Activated CD4-positive, alpha-beta T cell treated with anti-CD3 and anti-CD28 coated beads, Interleukin-2, amount 50 U/mL, for 4 hours (primary cell): ENCODE results near the gene CAMSAP1.
"Not testable (repeated sequence)": the region's sequence is repeated elsewhere in the genome, so short reads cannot be mapped to it uniquely, and the experiment has no call there.

ENCODE experiments used
- DNase-seq, 2 experiments: peaks; one replicate each; pipeline ENCODE4 v3.0.0-alpha.2; 2020

The CAMSAP1 gene

DNA sequence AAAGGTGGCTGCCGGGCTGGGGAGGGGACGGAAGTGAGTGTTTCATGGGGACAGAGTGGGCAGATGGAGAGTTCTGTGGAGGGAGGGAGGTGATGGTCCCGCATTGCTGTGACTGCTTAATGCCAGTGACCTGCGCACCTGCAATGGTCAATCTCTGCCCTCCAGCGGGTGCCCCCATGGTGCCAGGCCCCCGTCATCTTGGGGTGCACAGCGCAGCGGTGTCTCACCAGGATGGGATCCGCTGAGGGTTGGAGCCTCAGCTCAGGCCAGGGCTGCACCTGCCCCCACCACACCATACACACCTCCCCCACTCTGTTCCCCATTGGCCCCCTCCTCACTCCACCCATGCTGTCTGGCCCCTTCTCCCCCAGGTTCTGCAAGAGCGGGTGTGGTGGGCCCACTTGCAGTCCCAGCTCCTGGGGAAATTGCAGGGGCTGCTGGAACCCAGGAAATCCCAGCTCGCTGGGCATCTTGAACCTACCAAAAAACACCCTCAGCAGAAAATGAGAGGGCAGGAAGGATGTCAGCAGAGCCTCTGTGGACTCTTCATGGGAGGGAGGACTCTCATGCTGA, 12.1 kb upstream of the CAMSAP1 start:
- DNase-seq = no peak

DNA sequence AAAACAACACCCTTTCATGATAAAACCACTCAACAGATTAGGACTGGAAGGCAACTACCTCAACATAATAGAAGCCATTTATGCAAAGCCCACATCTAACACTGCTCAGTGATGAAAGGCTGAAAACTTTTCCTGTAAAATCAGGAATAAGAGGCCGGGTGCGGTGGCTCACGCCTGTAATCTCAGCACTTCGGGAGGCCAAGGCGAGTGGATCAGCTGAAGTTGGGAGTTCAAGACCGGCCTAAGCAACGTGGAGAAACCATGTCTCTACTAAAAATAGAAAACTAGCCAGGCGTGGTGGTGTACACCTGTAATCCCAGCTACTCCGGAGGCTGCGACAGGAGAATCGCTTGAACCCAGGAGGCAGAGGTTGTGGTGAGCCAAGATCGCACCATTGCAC, 8.9 kb upstream of the CAMSAP1 start:
- not testable (repeated sequence) for DNase-seq

DNA sequence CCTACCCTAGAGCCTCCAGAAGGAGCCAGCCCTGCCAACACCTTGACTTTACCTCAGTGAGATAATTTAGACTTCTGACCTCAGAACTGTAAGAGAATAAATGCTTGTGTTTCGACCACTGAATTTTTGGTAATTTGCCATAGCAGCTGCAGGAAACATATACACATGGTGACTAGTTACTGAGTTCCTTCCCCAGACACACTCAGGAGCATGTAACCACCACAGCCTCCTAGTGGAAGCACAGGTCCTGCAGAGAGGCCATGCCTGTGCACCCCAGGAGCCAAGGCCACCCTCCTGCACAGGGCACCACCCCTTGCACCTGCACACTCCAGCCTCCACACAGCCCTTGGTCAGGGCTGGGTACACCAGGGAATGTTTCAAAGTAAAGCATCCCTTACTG, 7.6 kb upstream of the CAMSAP1 start:
- DNase-seq = no peak

DNA sequence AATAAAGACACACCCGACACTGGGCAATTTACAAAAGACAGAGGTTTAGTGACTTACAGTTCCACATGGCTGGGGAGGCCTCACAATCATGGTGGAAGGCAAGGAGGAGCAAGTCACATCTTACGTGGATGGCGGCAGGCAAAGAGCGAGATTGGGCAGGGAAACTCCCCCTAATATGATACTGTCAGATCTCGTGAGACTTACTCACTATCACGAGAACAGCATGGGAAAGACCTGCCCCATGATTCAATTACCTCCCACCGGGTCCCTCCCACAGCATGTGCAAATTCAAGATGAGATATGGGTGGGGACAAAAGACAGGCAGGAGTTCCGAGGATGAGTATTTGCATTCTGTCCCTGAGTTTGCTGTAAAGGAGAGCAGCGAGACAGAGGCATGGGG, 3.9 kb upstream of the CAMSAP1 start:
- not testable (repeated sequence) for DNase-seq

DNA sequence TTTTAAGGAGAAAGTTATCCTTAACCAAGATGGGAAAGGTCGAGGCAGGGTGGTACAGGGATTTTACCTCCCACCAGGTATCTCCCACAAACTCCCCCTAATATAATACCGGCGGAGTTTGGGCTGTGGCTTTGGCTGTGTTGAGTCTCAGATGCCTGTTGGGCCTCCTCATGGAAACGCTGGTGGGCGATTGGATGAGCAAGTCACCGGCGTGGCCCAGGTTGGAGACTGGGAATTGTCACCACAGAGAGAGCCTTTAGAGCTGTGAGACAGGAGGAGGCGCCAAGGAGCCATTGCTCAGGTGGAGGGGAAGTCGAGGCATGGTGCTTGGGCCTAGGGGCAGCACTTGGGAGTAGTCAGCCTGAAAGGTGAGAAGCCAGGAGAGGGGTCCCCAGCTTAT, 3.4 kb upstream of the CAMSAP1 start:
- DNase-seq = no peak

DNA sequence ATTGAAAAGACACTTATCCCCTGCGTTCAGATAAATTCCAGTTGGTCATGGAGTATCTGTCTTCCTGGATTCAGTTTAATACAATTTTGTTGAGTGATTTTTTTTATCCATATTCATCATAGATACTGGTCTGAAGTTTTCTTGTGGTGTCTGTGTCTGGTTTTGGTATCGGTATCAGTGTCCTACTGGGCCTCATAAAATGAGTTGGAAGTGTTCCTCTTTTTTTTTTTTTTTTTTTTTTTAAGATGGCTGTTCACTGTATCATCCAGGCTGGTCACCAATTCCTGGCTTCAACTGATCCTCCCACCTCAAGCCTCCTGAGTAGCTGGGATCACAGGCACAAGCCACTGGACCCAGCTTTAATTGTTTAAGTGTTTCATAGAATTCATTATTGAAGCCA, 2.9 kb upstream of the CAMSAP1 start:
- DNase-seq = no peak

DNA sequence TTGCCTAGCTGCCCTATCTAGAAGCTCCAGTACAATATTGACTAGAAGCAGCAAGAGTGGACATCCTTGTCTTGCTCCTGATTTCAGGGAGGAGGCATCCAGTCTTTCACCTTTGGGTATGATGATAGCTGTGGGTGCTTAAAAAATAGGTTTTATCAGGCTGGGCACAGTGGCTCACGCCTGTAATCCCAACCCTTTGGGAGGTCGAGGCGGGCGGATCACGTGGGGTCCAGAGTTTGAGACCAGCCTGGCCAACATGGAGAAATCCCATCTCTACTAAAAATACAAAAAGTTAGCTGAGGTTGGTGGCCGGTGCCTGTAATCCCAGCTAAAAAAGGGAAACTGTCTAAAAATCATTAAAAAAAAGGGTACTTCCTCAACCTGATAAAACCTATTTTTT, 2.0 kb upstream of the CAMSAP1 start:
- no peak for DNase-seq

DNA sequence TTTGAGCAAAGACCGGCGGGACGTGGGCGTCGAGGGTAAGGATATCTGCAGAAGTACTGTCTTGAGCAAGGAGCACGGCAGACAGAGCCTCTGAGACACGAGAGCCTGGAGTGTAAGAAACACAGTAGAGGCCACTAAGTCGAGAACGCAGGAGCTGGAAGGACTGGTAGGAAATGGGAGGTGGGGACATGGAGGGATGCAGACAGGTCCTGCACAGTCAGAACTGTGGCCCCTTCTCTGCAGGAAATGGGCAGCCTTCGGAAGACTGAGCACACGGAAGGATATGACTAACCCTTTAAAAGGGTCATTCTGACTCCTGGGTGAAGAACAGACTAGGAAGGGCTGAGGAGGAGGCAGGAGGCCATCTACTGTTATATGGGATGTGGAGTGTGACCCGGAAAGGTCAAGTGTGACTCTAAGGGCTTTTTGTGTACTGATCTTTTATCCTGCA, 1.4 kb upstream of the CAMSAP1 start:
- no peak for DNase-seq

DNA sequence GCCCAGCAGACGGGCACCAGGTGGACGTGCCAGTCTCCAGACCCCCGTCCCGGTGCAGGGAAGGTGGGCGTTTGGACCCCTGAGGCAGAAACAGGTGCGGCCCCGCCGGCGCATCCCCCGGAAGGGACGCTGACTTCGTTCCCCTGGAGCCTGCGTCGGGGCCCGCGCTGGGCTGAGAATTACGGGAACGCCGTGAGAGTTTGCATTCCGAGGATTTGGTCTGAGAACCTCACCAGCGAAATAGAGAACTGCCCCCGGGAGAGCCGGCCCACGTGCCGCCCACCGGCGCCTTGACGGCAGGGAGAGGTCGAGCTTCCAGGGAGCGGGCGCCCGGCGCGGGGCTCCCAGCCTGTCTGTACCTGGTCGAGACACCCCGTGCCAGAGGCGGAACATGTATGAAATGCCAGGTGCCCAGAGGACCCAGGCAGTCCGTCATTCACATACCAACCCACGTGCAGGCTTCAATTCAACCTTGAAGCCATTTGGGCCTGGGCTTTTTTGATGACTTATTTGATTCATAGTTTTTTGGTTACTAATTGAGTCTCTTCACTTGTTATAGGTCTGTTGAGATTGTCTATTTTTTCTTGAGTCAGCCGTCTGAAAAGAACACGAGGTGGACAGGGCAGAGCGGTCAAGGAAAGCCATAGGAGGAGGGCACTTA, 877 bp upstream of the CAMSAP1 start:
- DNase-seq = no peak

DNA sequence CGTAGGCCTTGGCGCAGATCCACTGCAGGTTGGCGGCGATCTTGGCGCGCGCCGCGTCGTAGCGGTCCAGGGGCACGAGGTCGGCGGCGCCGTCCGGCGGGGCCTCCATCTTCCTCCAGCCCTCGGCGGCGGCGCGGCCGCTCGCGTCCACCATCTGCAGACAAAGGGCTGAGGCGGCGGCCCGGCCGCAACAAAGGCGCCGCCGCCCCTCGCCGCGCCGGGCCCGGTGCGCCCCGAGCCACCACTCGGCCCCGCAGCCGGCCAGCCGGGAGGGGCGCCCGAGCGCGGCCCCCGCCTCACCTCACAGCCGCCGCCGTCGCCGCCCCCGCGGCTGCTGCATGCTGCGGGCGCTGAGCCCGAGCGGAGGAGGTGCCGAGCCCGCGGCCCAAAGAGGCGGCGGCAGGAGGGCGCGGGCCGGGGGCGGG, 328 bp downstream of the CAMSAP1 start:
- no peak for DNase-seq

DNA sequence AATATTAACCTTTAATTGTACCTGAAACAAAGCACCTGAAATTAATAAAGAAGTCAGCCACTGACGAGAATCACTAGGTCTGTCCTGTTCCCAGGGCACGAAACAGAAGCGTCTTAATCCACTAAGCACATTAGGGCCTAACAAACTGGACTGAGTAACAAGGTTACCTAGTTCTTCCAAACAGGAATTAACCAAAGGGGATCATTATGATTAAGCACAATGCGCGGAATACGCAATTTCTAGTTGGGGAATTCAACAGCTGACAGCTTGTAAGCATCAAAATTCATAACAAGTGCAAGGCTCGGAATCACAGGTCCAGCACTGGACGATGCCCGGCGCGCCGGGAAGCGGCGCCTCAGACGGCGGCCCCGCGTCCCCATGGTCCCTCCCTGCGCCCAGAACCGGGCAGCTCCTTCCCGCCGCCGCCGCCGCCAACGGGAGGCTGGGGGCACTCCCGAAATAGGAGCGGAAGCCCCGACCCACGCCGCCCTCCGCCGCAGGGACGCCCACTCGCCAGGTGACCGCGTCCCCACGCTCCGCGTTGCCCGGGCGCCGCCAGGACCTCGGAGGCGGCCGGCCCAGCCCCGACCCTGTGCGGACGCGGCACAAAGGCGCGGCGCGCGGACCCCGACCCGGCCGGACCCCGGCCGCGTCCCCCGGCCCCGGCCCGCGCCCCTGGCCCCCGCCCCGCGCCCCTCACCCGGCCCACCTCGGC, 898 bp downstream of the CAMSAP1 start:
- DNase-seq = no peak

DNA sequence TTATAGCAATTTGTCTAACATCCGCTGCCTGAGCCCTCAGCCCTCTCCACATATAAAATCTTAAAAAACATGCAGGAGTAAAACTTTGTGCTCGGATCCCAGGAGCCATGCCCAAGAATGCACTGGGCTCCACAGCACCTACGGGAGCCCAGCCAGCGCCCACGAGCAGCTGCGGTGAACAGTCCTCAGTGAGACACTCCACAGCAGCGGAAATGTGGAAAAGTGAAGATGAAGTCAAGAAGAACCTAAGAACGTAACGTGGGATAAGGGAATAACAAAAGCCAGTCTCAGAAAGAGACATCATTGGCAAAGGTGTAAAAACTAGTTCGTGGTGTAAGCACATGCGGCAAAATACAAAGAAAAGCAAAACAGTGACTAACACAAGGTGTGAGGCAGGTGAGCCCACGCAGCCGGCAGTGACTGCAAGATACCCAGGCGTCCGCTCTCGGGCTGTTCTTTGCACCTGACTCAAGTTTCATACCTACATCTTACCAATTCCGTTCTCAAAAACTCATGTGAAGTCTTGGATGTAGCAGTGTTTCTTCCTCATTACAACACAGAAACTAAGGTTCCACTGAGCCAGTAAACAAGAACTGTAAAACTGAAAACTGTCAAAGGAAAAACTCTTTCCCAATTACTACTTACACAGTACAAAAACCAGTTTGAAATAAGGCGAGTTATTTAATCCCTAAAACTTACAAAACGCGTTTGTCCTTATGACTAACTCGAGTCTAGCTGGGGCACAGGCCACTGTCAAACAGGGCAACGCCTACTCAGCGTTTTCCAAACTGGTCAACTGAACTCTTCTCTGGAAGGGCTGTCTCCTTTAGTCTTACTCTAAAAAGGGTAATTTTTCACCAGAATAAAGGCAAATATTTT, 1.7 kb downstream of the CAMSAP1 start:
- peak; percentile 73 to 77 for DNase-seq

DNA sequence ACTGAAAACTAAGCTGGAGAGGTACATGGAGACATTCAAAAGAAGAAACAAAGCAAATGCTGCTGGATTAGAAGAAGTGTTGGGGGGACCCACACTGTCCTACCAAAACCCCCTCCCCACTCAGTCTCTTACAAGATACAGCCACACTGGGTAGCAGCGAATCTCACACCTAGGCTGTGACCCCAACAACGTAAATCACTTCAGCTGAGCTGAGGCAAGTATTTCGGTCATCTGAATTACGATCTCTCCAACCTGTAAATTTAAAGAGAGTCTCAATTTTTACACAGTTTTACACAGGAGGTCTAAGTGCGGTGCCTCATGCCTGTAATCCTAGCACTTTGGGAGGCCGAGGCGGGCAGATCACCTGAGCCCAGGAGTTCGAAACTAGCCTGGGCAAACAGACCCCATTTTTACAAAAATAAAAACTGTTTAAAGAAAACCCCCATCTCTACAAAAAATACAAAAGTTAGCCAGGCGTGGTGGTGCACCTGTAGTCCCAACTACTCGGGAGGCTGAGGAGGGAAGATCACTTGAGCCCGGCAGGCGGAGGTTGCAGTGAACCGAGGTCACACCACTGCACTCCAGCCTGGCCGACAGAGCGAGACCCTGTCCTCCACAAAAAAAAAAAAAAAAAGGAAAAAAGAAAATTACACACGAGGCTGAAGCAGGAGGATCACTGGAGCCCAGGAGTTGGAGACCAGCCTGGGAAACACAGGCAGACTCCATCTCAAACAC, 3.4 kb downstream of the CAMSAP1 start:
- no peak for DNase-seq

DNA sequence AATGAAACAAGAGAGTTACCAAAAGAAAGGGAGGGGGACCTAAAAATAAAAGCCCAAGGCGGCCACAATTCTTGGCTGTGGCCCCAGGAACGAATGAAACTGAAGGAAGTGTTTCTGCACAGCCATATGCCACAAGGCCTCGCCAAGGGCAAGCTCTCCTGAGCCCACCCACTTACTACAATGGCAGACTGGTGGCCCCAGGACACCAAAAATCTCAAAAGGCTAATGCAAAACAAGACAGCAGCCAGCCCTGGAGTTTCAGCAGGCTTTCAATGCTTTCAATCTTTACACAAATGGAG, 4.0 kb downstream of the CAMSAP1 start:
- DNase-seq = no peak

DNA sequence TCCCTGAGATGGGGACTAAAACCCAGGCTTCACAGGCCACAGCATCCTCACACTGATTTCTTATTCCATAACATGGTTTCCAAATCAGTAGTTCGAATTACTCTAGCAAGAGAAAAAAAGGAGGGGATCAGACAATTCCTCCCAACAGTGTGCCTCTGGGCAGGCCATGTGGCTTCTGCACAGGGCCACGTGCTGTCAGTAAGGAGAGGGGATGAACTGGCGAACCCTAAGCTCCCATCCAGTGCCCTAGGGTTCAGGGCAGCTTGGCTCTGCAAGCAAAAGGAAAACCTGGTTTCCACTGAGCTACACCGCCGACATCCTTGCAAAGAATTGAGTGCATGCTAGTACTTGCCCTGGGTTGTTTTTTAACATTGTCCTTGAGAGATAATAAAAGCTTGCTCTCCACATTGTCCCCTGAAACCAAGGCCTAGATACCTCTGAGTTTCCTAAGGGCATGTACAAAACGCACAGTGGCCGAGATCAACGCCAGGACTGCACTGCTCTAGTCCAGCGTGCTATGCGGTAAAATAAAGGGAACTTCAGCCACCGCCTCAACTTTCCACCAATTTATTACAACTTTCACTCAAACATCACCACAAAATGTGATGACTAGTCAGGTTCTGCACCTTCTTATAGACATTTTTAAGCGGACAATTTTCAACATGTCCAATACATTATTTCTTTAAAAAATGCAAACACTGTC, 4.5 kb downstream of the CAMSAP1 start:
- no peak for DNase-seq

DNA sequence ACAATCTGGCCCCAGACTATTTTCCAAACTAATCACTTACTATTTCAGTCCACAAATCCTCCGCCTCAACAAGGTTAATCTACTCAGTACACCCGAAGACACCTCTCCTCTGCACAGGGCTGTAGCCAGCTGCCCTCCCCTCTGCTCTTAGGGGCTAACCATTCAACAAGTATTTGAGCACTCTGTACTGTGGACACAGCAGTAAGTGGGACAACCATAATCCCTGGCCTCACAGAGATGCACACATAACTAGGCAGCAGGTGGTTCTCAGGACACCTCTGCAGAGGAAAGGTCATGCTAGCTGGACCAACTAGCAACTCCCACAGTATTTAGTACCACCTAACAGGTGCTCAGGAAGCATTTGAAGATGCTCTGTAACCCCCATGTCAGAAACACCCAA, 5.5 kb downstream of the CAMSAP1 start:
- DNase-seq = no peak

DNA sequence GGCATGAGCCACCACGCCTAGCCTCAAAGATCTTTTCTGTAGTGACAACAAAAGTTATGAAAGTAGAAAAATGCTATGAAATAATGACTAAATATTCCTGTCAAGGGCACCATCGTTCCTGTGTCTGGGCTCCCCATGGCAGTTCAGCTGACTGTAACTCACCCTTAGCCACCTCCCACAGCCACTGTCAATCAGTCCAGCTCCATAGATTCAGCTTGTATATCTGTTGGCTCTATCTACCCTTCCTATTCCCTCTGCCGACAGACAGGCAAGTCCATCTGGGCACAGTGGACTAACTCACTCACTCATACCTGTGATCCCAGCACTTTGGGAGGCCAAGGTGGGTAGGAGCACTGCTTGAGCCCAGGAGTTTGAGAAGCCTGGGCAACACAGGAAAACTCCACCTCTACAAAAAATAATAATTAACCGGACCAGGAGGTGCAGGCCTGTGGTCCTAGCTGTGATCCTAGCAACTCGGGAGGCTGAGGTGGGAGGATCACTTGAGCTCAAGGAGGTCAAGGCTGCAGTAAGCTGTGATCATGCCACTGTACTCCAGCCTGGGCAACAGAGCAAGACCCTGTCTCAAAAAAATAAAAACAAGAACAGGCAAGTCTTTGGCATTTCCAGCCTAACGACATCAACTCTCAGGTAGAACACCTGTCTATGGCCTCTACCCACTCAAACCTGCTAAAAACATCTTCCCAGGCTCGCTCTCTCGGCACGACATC, 6.2 kb downstream of the CAMSAP1 start:
- DNase-seq = no peak

DNA sequence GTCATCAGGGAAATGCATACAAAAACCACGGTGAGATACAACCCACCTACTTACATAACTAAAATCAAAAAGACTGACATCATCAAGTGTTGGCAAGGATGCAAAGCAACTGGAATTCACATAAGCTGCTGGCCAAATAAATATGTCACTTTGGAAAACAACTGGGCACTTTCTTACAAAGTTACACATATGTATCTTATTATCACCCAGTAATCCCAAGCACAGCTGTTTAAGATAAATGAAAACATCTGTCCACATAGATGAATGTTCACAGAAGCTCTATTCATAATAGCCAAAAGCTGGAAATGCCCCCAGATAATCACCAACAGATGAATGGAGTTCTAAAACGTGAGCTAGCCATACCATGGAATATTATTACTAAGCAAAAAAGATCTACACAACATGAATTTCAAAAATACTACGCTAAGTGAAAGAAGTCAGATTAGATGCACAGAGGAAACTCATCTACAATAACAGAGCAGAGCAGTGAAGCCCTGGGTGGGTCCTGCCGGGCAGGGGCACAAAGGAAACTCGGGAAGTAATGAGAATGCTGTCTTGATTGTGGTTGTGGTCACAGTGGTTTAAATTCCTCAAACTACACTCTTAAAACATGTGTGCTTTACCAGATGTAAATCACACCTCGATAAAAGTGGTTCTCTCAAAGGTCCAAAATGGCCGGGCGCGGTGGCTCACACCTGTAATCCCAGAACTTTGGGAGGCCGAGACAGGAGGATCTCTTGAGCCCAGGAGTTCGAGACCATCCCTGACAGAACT, 8.5 kb downstream of the CAMSAP1 start:
- DNase-seq = no peak

DNA sequence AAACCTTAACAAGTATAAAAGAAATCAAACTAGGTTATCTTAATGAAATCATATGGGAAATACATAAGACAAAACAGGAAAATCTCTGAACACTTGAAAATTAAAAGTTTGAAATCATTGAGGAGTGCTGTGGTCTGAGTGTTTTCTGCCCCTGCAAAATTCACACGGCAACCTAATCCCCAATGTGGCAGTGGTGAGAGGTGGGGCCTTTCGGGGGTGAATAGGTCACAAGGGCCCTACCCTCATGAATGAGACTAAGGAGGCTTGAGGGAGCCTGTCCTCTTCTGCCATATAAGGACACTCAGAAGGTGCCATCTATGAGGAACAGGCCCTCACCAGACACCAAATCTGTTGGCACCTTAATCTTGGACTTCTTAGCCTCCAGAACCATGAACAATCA, 10.7 kb downstream of the CAMSAP1 start:
- no peak for DNase-seq

DNA sequence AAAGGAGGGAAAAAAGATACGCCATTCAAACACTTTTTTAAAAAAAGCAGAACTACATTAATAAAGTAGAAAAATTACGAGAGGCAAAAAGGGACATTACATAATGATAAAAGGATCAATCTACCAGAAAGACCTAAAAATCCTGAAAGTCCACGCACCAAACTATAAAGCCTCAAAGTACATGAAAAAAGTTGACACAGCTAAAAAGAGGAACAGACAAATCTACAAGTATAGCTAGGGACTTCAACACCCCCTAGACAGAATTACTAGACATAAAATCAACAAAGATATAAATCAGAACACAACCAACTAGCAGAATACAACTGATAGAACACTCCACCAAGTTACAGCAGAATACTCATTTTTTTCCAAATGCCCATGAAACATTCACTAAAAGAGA, 11.1 kb downstream of the CAMSAP1 start:
- DNase-seq = no peak
